Right renal cortex interstitium (tissue), 3 donors: Measurements from ENCODE around the gene RGS10. TPM values are rescaled to one million over a fixed set of nuclear protein-coding genes. Genes with fewer than 3 reads are reported as not detected.

ENCODE experiments used
- DNase-seq, 3 donors: peaks; one replicate each; pipeline ENCODE4 v3.0.0-alpha.2; 2013; ENCODE audit warnings: low read depth in 3 of 3, low spot score in 2 of 3
- polyA plus RNA-seq, 3 donors: library from polyadenylated mRNA; unstranded; fragments of 120-200 nt; gene quantifications; one replicate each; pipeline ENCODE4 v1.2.1, GENCODE V29; 2013; ENCODE audit not compliant: insufficient read length in 3 of 3

Gene RGS10
- polyA plus RNA-seq, 3 donors: 31.4 to 36.3 (median 35.9) TPM

DNA sequence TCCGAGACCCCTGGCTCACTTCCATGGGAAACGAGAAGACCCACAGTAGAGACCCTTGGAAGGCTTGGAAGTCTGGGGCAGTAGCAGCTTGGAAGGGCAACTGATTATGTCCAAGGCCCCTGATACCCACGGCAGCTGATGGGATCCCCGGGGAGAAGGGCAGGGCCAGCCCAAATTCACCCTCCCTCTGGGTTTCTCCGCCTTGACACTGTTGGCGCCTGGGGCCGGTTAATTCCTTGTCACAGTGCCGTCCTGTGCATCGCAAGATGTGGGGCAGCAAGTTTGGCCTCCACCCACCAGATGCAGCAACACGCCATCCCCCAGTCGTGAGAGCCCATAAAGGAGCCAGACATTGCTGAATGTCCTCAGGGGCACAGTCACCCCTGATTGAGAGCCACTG lies 89.2 kb downstream of the RGS10 start:
- DNase-seq: no peak

DNA sequence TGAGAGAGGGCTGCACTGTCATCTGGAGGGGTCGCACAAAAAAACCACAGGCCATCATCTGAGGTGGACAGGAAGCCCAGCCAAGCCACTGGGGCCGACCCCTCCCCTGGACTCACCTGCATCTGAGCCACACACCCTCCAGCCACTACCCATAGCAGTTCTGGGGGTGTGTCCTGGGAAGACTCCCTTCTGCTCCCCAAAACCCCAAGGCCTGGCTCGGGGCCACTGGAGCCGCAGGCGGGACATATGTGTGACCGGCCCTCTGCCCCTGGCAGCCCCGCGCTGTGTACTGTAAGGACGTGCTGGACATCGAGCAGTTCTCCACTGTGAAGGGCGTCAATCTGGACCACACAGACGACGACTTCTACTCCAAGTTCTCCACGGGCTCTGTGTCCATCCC lies 90.1 kb downstream of the RGS10 start:
- no peak for DNase-seq

DNA sequence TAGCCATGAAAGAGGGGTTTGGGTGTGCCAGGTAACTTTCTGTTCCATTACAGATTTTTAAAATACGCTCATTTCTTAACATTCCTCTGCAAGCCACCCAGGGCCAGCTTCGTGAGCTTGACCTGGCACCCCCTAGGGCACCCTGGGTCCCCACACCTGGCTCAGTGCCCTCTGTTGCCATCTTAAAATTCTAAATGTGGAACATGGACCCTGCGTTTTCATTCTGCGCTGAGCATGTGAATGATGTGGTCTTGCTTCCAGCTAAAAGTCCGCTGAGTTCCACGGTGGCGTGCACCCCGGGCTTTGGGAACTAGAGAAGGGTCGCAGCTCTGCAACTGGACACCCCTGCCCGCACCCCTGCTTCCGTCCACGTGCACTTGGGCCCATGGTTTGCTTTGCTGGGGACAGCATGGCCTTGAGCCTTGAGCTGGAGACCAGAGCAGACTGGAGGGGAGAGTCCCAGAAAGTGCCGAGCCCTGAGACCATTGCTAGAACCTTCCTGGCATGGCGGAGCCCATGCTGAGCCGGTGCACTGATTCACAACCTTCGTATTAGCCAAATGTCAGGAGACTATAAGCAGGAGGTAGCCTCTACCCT lies 91.1 kb downstream of the RGS10 start:
- DNase-seq: no peak

DNA sequence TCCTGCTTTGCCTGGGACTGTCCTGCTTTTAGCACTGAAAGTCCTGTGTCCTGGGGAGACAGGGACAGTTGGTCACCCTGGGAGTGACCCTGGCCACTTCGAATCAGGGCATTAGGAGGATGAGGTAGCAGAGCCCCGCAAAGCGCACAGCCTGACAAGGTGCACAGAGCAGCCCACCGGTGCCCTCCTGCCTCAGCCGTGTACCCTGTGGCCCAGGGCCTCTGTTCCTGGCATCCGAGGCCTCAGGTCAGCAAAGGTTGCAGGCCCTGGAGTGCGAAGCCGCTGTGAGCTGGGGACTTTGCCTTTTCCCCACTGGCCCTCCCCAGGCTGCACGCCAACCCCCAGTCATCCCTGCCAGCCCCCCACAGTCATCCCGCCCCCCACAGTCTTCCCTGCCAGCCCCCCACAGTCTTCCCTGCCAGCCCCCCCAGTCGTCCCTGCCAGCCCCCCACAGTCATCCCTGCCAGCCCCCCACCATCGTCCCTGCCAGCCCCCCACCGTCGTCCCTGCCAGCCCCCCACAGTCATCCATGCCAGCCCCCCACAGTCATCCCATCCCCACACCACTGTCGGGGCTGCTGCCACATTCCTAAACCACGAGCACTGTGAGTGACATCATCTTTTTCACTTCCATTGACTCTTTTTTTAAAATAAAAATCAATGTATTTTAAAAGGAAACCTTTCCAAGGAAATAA lies 91.8 kb downstream of the RGS10 start:
- no peak for DNase-seq

Other genes starting within 250 kb of the RGS10 start
- 100 to 1,000 TPM; 139 to 160 (median 148) TPM for gene TIAL1, start 54.2 kb upstream of the RGS10 start, polyA plus RNA-seq
- 10 to 100 TPM; 23.7 to 28.1 (median 27.5) TPM for gene BAG3, start 108.7 kb upstream of the RGS10 start, polyA plus RNA-seq
- gene INPP5F, start 183.3 kb upstream of the RGS10 start, polyA plus RNA-seq: 10 to 100 TPM; 50.6 to 62.5 (median 58.1) TPM